NCI-H82 (cell line): Measurements from ENCODE around the gene AACS.

Experiments
- DNase-seq: peaks from one replicate; lab custom pipeline; 2025; lab: John Stamatoyannopoulos, UW

AACS gene

GRCh38 chr12:125152463-125152862 lies 87.2 kb downstream of the AACS start:
- DNase-seq: no peak

DNA sequence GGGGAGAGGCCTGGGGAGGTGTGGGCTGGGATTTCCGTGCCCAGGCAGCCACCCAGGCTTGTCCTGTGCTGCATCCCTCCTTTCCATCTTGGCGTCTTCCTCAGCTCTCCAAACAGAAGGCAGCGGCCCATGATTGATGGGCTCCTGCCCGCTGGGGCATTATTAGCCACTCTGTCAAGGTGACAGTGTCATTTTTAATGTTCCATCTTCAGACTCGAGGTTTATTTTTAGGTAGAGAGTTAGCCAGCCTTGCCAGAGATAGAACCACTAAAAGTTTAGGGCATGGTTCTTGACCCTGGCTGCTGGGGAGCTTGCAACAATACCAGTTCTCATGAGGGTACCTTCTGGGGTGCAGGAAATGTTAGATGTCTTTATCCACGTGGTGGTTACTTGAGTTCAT lies 90.1 kb downstream of the AACS start:
- no peak for DNase-seq

- no peak for DNase-seq
Measured at GRCh38 chr12:125157177-125157576, 91.9 kb downstream of the AACS start.

DNA sequence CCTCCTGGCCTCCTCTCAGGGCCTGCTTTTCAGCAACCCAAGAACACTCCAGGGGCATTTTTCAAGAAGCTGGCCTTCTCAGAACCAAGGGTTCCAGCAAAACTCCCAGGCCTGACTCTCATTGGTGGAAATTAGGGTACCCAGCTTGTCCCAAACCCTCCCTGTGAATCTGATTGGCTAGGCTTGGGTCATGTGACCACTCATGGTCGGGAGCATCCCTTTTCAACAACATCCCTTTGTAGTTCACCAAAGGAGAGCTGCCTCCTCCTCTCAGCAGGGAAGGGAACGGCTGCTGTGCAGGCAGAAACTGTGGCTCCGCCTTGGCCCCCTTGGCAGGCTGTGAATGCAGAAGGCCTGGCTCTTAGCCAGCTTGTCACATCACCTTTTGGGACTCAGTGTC lies 94.5 kb downstream of the AACS start:
- DNase-seq: no peak

DNA sequence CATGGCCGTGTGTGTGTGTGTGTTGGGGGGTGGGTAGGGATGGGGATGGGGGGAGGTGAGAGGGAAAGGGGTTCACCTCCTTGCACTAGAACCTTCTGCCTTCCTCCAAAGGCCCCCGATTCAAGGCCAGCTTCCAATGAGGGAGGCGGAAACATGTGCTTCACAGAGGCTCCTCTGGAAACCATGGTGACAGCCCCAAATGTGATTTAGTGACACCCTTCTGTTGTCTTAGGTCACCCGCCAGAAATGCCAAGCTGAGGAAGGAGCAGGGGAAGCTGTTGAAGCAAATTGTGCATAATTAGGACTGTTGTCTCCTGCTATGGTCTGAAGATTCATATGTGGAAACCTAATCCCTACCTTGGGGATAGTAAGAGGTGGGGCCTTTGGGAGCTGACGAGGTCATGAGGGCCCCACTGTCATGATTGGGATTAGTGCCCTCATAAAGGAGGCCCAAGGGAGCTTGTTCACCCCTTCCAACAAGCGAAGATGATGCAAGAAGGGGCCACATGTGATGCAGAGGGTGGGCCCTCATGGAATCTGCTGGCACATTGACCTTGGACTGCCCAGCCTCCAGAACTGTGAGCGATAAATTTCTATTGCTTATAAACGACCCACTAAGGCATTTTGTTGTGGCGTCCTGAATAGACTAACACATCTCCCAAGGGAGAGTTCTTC lies 95.2 kb downstream of the AACS start:
- DNase-seq: peak; percentile 33

GRCh38 chr12:125161712-125162022 lies 96.4 kb downstream of the AACS start:
- peak; percentile 67 for DNase-seq

DNA sequence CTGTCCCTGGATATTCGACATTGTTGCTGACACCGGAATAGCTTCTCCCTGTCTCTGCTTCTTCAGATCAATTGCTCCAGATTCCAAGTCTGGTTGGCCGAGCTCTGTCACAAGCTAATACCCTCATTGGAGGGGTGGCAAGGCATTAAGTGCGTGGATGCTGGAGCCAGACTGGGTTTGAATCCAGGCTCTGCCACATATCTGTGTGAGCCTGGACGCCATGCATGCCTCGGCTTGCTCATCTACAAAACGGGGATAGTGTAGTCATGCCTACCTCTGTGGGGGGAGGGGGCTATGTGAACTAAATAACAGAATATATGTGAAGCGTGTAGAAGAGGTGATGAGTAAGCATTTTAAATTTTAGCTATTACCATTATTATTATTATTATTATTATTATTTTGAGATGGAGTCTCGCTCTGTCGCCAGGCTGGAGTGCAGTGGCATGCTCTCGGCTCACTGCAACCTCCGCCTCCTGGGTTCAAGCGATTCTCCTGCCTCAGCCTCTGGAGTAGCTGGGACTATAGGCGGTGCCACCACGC lies 97.3 kb downstream of the AACS start:
- DNase-seq: no peak

- no peak for DNase-seq
Measured at GRCh38 chr12:125163148-125163547, 97.9 kb downstream of the AACS start.

- no peak for DNase-seq
Measured at GRCh38 chr12:125164541-125164940, 99.3 kb downstream of the AACS start.

DNA sequence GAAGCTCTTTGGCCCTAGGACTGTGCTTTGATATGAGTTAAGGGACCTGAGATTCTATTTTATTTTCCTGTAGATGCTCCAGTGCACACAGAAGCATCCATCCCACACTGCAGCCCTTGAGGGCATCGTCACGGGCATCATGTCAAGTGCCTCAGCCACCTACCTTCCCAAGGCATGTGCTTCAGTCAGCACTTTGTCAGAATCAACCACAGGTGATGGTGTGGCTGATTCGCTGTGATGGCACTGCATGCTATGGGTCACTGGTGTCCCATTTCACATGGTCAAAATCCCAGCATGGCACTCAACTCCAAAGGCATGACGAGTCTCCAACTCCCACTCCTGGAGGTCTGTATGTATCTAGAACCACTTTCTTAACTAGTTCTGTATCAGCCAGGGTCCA lies 100.8 kb downstream of the AACS start:
- no peak for DNase-seq

- no peak for DNase-seq
Measured at GRCh38 chr12:125167658-125168057, 102.4 kb downstream of the AACS start.

- no peak for DNase-seq
Measured at GRCh38 chr12:125169451-125169850, 104.2 kb downstream of the AACS start.

DNA sequence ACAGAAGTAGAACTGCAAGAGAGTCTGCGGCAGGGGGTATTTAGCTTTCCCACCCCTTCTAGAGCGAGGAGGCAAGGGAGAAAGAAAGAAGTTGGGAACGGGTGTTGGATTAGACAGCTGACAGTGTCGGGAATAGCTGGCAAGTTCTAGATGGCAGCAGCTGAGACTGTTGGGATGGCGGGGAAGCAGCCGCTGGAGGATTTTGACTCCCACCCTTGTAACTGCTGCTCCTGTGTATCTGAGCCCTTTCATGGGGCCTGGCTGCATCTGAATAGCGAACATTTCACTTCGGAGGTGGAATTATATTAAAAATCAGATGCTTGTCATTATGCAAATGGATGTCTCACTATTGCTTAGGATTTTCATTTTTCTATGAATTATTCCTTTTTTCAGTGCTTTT lies 104.6 kb downstream of the AACS start:
- no peak for DNase-seq

DNA sequence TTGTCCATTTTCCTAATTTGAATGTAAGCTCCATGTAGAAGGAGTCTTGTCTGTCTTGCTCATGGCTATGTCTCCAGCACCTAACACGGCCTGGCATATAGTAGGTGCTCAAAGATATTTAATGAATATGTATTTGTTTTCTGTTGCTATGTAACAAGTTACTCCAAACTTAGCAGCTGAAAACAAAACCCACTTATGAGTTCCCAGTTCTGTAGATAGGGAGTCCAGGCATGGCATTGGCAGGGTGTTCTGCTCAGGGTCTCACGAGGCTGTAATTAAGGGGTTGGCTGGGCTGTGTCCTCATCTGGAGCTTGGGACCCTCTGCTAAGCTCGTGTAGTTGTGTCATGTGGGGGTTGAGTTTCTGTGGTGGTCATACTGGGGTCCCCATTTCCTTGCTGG lies 106.0 kb downstream of the AACS start:
- no peak for DNase-seq

DNA sequence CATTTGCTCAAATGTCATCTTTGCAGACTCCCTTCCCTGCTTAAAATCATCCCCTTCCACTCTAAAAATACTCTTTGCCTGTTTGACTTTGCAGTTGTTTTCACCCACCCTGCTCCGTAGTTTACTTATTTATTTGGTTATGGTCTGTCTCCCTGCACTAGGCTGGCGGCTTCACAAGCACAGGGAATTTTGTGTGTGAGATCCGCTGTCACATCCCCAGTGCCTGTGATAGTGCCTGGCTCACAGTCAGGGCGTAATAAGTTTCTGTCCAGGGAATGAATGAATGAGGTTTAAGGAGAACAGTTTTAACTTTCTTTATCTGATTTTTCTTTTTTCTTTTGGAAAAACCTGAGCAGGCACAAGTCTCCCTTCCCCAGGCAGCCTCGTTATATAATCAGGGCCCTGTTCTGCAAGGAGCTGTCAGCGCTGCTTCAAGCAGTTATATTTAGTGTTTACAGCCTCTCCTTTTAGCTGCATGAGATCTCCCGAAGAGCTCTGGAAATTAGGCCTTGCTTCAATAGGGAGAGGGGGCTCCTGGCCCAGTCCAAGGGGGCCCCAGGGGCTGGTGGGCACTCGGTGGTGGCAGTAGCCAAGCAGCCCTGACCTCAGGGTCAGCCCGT lies 107.1 kb downstream of the AACS start:
- DNase-seq: no peak

DNA sequence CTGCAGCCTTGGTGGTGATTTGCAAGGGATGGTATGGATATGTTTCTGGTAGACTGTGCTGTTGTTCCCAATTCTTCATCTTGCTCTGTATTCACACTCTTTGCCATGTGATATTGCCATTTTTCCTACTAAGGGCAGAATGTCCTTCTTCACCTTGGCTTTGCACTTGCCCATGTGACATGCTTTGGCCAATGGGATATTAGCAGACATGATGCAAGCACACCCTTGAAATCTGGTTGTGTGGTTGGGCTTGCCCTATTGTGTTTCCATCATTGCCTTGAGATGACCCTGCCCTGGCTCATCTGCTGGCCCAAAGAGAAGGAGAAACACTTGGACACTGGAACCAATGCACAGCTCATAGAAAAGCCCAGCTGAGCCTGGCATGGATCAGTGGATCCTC lies 110.3 kb downstream of the AACS start:
- no peak for DNase-seq

- DNase-seq: peak; percentile 35
Measured at GRCh38 chr12:125178222-125178621, 113.0 kb downstream of the AACS start.

- DNase-seq: no peak
Measured at GRCh38 chr12:125180144-125180543, 114.9 kb downstream of the AACS start.

DNA sequence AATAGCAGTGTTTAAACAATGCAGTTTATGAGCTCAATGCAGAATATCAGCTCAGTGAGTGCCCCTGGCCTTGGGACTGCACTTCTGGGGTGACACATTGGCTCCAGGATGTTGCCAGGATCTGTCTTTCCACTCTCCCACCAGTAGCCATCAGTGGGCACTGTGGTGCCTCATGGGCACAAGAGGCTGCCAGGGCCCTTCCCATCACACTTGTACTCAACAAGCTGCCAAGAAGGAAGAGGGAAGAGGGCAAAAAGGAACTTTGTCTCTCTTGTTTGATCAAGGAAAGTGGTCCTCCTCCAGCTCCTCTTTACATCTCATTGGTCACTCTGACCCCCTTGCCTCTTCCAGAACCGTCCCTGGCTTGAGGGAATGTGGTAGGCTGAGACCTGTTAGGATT lies 115.9 kb downstream of the AACS start:
- no peak for DNase-seq

DNA sequence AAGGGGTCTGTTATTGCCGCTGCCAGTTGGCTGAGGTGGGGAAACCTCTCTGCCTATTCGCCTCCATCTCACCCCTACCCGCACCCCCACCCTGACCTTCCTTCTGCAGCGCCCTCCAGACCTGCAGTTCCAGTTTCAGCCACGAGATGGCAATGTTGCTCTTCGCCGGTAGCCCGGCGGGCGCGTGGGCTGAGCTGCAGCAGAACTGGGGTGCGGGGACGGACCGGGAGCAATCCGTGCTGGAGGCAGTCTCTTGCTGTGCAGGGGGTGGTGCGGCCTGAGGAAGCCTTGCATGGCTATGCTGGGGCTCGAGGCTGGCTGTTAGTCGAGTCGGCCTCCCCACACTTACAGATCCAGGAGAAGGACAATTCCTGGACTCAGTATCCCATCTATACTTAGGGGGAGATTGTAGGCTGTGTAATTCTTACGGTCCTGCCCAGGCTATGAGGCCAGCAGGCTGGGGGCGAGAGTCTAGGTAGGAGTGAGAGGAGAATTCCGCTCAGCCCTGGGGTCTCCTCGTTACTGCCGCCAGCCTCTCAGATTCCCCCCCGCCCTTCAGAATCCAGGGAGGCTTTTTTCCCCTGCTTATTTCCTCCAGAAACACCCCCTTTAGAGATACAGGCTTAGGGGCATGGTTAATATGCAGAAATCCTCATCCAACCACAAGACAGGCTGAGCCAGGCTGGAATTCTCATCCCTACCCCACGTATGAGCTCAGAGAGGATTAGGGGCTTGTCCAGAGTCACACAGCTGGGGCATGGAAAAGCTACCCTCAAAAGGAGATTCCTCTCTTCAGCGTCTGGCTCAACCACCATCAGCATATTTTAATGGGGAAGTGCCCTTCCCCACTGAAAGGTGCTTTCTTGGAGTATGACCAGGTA lies 118.2 kb downstream of the AACS start:
- DNase-seq: peak; percentile 94

- peak; percentile 99 for DNase-seq
Measured at GRCh38 chr12:125184213-125184967, 119.2 kb downstream of the AACS start.

GRCh38 chr12:125185311-125185739 lies 120.1 kb downstream of the AACS start:
- DNase-seq: peak; percentile 78
